RWPE2 (cell line): ENCODE measurements around the gene LYZL1.

Source experiments
- ATAC-seq: fragments of 200-7000 bp; cut with Tn5 transposase; 3 replicates; pipeline ENCODE4 v1.9.1; 2021; ENCODE audit warnings: low read depth
- DNase-seq: peaks from one replicate; pipeline ENCODE4 v3.0.0-alpha.2; 2020; ENCODE audit warnings: low spot score
- H3K27ac ChIP-seq: fragments of 450-650 bp; 2 replicates; pipeline ENCODE4 v1.5.1; 2017; ENCODE audit warnings: mild to moderate bottlenecking; ENCODE audit not compliant: poor library complexity, severe bottlenecking
- H3K27me3 ChIP-seq: fragments of 250-450 bp; sonication (Bioruptor Pico); 2 replicates; pipeline ENCODE4 v1.5.1; 2021; ENCODE audit warnings: mild to moderate bottlenecking, moderate library complexity; ENCODE audit not compliant: insufficient read depth, poor library complexity, severe bottlenecking
- H3K36me3 ChIP-seq: fragments of 250-450 bp; sonication (Bioruptor Pico); 2 replicates; pipeline ENCODE4 v1.5.1; 2020; ENCODE audit warnings: low read depth, mild to moderate bottlenecking, moderate library complexity
- H3K4me1 ChIP-seq: fragments of 250-450 bp; sonication (Bioruptor Pico); 2 replicates; pipeline ENCODE4 v1.5.1; 2021; ENCODE audit warnings: mild to moderate bottlenecking, moderate library complexity; ENCODE audit not compliant: insufficient read depth, poor library complexity, severe bottlenecking
- H3K4me3 ChIP-seq: fragments of 250-450 bp; sonication (Bioruptor Pico); 2 replicates; pipeline ENCODE4 v1.5.1; 2021; ENCODE audit warnings: mild to moderate bottlenecking, moderate library complexity; ENCODE audit not compliant: severe bottlenecking
- H3K9me3 ChIP-seq: fragments of 250-450 bp; sonication (Bioruptor Pico); 2 replicates; pipeline ENCODE4 v1.5.1; 2021; ENCODE audit warnings: mild to moderate bottlenecking, moderate library complexity; ENCODE audit not compliant: severe bottlenecking
- CTCF ChIP-seq: fragments of 450-650 bp; IDR thresholded peaks from one replicate; pipeline ENCODE4 v1.5.1; 2017; ENCODE audit warnings: mild to moderate bottlenecking, moderate library complexity; ENCODE audit not compliant: poor library complexity, severe bottlenecking

LYZL1 gene

GRCh38 chr10:29257106-29257783, 31.6 kb upstream of the LYZL1 start:
- peaks cover 31% of the 10 kb centered on the region for H3K27me3 ChIP-seq
- ATAC-seq (peak; percentile 80), DNase-seq (no peak)
- no peaks in the 10 kb centered on the region for H3K9me3 ChIP-seq
- H3K27ac ChIP-seq: no peak overlapping the region
- peaks cover 4% of the 10 kb centered on the region for H3K4me1 ChIP-seq
- H3K36me3 ChIP-seq: no peaks in the 10 kb centered on the region
- no peak for TF ChIP-seq CTCF
- no peak overlapping the region for H3K4me3 ChIP-seq

- ATAC-seq (no peak), DNase-seq (no peak)
- TF ChIP-seq CTCF: no peak
- H3K27me3 ChIP-seq: peaks cover 31% of the 10 kb centered on the region
- H3K4me3 ChIP-seq: no peak overlapping the region
- no peaks in the 10 kb centered on the region for H3K9me3 ChIP-seq
- peaks cover 4% of the 10 kb centered on the region for H3K4me1 ChIP-seq
- H3K27ac ChIP-seq: no peak overlapping the region
- no peaks in the 10 kb centered on the region for H3K36me3 ChIP-seq
Measured at GRCh38 chr10:29257784-29258135, 31.1 kb upstream of the LYZL1 start.

- Histone ChIP-seq H3K27ac (no peak overlapping the region), H3K9me3 (no peaks in the 10 kb centered on the region), H3K4me1 (peaks cover 4% of the 10 kb centered on the region), H3K36me3 (no peaks in the 10 kb centered on the region), H3K27me3 (peaks cover 26% of the 10 kb centered on the region), H3K4me3 (no peak overlapping the region)
- DNase-seq (no peak), ATAC-seq (no peak)
- TF ChIP-seq CTCF: no peak
Measured at GRCh38 chr10:29259498-29259897, 29.4 kb upstream of the LYZL1 start.

- Histone ChIP-seq H3K36me3 (no peaks in the 10 kb centered on the region), H3K9me3 (no peaks in the 10 kb centered on the region), H3K4me1 (no peaks in the 10 kb centered on the region), H3K27me3 (peaks cover 2% of the 10 kb centered on the region), H3K4me3 (no peak overlapping the region), H3K27ac (no peak overlapping the region)
- no peak for ATAC-seq
- no peak for DNase-seq
- TF ChIP-seq CTCF: no peak
Measured at GRCh38 chr10:29263506-29263905, 25.4 kb upstream of the LYZL1 start.

- no peak for ATAC-seq
- no peak for DNase-seq
- no peak overlapping the region for H3K27ac ChIP-seq
- TF ChIP-seq CTCF: no peak
- H3K9me3 ChIP-seq: no peaks in the 10 kb centered on the region
- no peaks in the 10 kb centered on the region for H3K4me1 ChIP-seq
- no peaks in the 10 kb centered on the region for H3K27me3 ChIP-seq
- no peak overlapping the region for H3K4me3 ChIP-seq
- no peaks in the 10 kb centered on the region for H3K36me3 ChIP-seq
Measured at GRCh38 chr10:29265210-29265768, 23.6 kb upstream of the LYZL1 start.
